Measurements from ENCODE around the gene USP33. TPM values are rescaled to one million over a fixed set of nuclear protein-coding genes. Genes with fewer than 3 reads are reported as not detected.

USP33 gene
- total RNA-seq, 1 donor from 2014 or later, result 47.0 TPM

DNA sequence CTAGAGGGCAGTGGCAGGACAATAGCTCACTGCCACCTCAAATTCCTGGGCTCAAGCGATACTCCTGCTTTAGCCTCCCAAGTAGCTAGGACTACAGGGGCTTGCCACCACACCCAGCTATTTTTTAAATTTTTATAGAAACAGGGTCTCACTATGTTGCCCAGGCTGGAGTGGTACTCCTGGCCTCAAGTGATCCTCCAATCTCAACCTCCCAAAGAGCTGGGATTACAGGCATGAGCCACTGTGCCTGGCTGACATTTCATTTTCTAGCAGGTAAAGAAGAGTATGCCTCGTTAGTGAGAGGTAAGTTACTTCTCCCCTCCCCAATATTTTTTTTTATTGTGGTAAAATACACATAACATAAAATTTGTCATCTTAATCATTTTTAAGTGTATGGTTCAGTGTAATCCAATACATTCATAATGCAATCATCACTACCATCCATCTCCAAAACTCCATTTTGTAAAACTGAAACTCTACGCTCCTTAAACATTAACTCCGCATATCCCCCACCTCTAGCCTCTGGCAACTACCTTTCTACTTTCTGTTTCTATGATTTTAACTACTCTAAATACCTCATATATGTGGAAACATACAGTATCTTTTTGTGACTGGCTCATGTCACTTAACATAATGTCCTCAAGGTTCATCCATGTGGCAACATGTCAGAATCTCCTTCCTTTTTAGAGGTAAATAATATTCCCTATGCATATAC is 99.6 kb downstream of the USP33 start:
- no peak overlapping the region for H3K4me3 ChIP-seq (ENCODE audit: low read depth, low read length)
- no peaks in the 10 kb centered on the region for H3K36me3 ChIP-seq (ENCODE audit: control insufficient read depth, insufficient read depth, low read length)
- H3K27me3 ChIP-seq (ENCODE audit: control insufficient read depth, insufficient read depth, low read length), result no peaks in the 10 kb centered on the region
- TF ChIP-seq, protein P1, sequence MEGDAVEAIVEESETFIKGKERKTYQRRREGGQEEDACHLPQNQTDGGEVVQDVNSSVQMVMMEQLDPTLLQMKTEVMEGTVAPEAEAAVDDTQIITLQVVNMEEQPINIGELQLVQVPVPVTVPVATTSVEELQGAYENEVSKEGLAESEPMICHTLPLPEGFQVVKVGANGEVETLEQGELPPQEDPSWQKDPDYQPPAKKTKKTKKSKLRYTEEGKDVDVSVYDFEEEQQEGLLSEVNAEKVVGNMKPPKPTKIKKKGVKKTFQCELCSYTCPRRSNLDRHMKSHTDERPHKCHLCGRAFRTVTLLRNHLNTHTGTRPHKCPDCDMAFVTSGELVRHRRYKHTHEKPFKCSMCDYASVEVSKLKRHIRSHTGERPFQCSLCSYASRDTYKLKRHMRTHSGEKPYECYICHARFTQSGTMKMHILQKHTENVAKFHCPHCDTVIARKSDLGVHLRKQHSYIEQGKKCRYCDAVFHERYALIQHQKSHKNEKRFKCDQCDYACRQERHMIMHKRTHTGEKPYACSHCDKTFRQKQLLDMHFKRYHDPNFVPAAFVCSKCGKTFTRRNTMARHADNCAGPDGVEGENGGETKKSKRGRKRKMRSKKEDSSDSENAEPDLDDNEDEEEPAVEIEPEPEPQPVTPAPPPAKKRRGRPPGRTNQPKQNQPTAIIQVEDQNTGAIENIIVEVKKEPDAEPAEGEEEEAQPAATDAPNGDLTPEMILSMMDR (IDR thresholded peaks at IDR 0.05; ENCODE audit: insufficient read depth, low read length, poor library complexity, severe bottlenecking), result no peak
- no peak for DNase-seq (ENCODE audit: low read depth)

DNA sequence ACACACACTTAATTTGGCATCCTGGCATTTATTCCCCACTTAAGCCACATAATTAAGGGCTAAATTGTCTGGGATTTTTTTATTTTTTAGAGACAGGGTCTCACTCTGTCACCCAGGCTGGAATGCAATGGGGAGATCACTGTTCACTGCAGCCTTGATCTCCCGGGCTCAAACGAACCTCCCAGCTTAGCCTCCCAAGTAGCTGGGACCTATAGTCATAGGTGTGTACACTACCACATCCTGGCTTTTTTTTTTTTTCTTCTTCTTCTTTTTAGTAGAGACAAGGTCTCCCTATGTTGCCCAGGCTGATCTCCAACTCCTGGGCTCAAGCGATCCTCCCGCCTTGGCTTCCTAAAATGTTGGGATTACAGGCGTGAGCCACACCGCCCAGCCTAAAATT is 101.4 kb downstream of the USP33 start:
- no peak overlapping the region for H3K4me3 ChIP-seq (ENCODE audit: low read depth, low read length)
- TF ChIP-seq, protein P1 (IDR thresholded peaks at IDR 0.05; ENCODE audit: insufficient read depth, low read length, poor library complexity, severe bottlenecking), result no peak

DNA sequence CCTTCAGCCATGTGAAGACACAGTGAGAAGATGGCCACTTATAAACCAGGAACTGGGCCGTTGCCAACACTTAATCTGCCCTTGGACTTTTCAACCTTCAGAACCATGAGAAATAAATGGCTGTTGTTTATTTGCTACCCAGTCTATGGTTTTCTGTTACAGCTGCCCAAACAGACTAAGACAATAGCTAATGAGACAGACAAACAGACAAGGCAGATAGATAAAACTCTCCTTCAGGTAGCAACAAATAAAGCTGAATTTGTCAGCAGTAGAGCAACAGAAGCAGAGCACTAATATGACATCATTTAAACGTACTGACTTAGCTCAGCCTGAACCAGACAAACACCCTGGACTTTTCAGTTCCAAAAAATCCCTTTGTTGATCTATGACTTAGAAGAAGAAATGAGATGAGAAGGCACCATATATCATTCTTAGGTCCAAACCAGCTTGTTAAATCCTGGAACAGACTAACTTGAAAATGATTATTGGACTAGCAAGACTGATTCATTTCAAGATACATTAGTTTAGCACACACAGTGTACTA is 104.1 kb downstream of the USP33 start:
- Histone ChIP-seq H3K27me3 (ENCODE audit: control insufficient read depth, insufficient read depth, low read length) (no peaks in the 10 kb centered on the region), H3K36me3 (ENCODE audit: control insufficient read depth, insufficient read depth, low read length) (no peaks in the 10 kb centered on the region), H3K4me3 (ENCODE audit: low read depth, low read length) (no peak overlapping the region)
- no peak for DNase-seq (ENCODE audit: low read depth)
- TF ChIP-seq, protein P1 (IDR thresholded peaks at IDR 0.05; ENCODE audit: insufficient read depth, low read length, poor library complexity, severe bottlenecking), result no peak

More for the DNA sequence above, 101.4 kb downstream of the USP33 start:
- DNase-seq (ENCODE audit: low read depth), result no peak
- Histone ChIP-seq H3K36me3 (ENCODE audit: control insufficient read depth, insufficient read depth, low read length) (no peaks in the 10 kb centered on the region), H3K27me3 (ENCODE audit: control insufficient read depth, insufficient read depth, low read length) (no peaks in the 10 kb centered on the region)

DNA sequence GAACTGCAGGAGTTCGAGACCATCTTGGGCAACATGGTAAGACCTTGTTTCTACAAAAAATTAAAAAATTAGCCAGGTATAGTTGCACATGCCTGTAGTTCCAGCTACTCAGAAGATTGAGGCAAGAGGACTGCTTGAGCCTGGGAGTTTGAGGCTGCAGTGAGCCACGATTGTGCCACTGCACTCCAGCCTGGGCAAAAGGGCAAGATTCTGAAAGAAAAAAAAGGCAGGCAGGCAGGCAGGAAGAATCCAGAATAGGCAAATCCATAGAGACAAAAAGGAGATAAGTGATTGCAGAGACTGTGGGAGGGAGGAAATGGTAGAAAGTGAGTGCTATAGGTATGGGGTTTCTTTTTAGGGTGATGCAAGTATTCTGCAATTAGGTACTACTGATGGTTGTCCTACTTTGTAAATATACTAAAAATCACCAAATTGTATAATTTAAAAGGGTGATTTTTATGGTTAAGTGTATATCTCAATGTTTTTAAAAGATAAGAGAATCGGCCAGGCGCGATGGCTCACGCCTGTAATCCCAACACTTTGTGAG is 106.6 kb downstream of the USP33 start:
- H3K27me3 ChIP-seq (ENCODE audit: control insufficient read depth, insufficient read depth, low read length), result no peaks in the 10 kb centered on the region
- H3K4me3 ChIP-seq (ENCODE audit: low read depth, low read length), result no peak overlapping the region
- TF ChIP-seq, protein P1 (IDR thresholded peaks at IDR 0.05; ENCODE audit: insufficient read depth, low read length, poor library complexity, severe bottlenecking), result no peak
- H3K36me3 ChIP-seq (ENCODE audit: control insufficient read depth, insufficient read depth, low read length), result no peaks in the 10 kb centered on the region
- DNase-seq (ENCODE audit: low read depth), result no peak

DNA sequence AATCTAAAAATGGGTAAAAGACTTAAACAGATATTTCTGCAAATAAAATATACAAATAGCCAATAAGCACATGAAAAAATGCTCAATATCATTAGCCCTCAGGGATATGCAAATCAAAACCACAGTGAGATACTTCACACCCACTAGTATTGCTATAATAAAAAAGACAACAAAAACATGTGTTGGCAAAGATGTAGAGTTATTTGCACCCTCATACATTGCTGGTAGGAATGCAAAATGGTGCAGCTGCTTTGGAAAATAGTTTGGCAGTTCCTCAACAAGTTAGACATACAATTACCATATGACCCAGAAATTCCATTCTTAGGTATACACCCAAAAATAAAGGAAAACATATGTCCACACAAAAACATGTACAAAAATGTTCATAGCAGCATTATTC is 107.4 kb downstream of the USP33 start:
- Histone ChIP-seq H3K4me3 (ENCODE audit: low read depth, low read length) (no peak overlapping the region), H3K36me3 (ENCODE audit: control insufficient read depth, insufficient read depth, low read length) (no peaks in the 10 kb centered on the region), H3K27me3 (ENCODE audit: control insufficient read depth, insufficient read depth, low read length) (no peaks in the 10 kb centered on the region)
- TF ChIP-seq, protein P1 (IDR thresholded peaks at IDR 0.05; ENCODE audit: insufficient read depth, low read length, poor library complexity, severe bottlenecking), result no peak
- DNase-seq (ENCODE audit: low read depth), result no peak
